GM21367 (cell line): ENCODE data around the gene RFWD3.

Experiments
- ATAC-seq: cut with Tn5 transposase; IDR thresholded peaks from one replicate; pipeline ENCODE4 v1.9.1; 2021; ENCODE audit not compliant: unreplicated experiment

Gene RFWD3

GRCh38 chr16:74623839-74624235, 42.8 kb downstream of the RFWD3 start:
- no peak for ATAC-seq

GRCh38 chr16:74623214-74623838, 43.4 kb downstream of the RFWD3 start:
- no peak for ATAC-seq

DNA sequence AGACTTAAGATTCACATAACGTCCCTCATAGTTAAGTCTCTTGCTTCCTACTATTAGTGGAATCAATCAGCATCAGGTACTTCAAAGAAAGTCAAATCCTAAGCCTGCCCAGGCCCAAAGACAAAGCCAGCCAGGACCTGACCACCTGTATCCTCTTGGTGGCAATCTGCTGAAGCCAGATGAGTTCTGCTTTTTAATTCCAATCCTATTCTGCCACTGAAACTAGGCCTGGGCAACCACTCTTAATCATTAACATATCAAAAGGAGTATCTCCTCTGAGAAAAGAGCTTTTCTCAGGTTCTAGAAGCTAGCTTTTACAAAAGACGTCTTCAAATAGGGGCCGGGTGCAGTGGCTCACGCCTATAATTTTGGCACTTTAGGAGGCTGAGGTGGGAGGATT, 44.7 kb downstream of the RFWD3 start:
- ATAC-seq = no peak

- ATAC-seq = no peak
These were observed 49.4 kb downstream of the RFWD3 start for GRCh38 chr16:74617206-74617788.

DNA sequence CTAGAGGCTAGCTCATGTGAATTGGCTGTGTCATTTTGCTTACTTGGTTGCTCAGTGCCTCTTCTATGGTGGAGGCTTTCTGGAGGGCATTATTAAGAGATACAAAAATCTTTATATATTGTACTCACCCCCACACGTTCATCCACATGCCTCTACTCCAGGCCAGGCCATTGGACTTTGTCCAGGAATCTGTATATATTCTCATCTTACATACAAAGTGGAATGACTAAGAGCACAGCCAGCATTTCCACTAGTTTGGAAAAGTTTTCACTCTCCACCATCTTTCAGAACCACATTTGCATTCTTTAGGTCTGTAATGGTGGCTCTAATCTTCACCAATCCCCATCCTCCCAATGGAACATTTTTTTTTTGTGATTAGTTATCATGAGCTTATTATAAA, 55.0 kb downstream of the RFWD3 start:
- no peak for ATAC-seq

DNA sequence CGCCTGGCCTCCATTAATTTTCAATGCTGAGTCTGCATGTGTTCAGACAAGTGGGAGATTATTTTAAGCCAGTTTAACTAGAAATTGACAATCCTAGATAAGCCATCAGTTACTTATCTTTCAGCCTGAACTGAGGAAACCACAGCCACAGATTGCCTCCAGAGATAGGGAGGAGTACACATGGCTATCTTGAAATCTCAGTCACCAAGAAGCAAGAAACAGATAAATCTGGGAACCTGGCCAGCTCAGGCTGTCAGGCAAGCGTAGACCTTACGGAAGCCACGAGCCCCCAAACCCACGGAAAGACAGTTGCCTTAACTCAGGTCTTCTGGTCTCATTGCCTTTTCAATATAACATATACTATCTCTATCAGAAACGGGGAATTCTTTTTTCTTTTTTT, 57.7 kb downstream of the RFWD3 start:
- ATAC-seq = no peak

DNA sequence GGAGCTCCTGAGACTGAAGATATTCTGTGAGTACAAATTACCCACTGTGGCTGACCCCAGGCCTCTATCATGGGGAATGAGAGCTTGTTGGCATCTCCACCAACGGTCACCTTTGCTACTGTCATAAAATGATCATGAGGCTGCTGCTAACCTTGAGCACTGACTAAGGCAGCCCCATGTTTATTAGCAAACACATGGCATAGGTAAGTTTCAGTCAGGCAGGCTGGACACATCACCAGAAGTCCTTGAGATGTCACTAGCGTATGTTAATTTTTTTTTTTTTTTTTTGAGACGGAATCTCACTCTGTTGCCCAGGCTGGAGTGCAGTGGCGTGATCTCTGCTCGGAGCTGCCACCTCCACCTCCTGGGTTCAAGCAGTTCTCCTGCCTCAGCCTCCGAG, 58.3 kb downstream of the RFWD3 start:
- ATAC-seq = no peak

DNA sequence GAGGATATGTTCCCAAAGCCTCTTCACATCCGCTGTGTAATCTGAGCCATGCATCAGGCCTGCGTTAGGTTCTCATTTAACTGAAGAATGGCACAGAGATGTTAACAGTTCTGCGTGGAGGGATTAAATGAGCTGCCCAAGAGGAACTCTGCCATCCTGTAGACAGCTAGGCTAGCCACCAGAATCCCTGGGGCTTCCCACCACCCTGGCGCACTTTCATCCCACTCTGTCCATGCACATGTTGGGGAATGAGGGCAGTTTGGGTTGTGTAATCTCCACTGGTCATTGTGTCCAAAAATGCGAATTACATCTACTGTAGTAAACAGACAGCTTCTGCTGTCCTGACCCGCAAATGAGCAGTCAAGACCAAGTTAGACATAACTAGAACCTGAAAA, 58.7 kb downstream of the RFWD3 start:
- no peak for ATAC-seq

GRCh38 chr16:74607310-74607961, 59.2 kb downstream of the RFWD3 start:
- ATAC-seq = peak; percentile 16

- peak; percentile 93 for ATAC-seq
These were observed 60.0 kb downstream of the RFWD3 start, which contains the start of gene GLG1 for GRCh38 chr16:74606521-74607309. Gene GLG1 (minus strand): TSS chr16:74607114. CDS start chr16:74607094, 20 bp downstream.

DNA sequence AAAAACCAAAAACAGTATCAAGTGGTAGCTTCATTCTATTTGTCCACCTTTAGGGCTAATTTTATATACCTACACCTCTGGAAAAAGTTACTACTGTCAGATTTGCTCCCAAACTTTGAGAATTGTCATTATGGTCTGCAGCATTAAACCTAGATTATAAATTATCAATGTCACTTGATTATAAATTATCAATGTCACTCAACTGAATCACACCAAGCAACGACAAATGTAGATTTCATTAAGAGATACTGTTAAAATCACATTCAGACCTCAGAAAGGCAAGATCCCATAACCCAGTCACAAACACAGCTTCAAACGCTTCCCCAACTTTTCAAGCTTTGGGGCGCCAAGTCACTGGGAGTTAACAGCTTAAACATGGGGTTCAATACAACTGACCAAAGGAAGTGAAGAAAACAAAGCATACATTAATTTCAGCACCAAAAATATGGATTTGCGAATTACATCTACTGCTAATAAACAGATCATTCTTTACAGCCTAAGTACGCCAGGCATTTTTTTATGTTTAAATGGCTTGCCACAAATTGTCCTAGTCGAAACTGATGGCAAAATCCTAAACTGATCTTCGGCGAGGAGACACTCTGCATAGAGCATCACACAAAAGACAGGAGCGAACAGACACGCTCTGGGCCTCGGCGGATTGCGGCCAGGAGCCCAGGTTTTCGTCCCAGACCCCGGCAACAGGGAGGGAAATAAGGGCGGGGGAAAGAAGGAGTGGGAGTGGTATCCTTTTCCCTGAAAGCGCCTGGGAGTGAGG, 60.7 kb downstream of the RFWD3 start:
- no peak for ATAC-seq

- ATAC-seq = no peak
These were observed 61.3 kb downstream of the RFWD3 start for GRCh38 chr16:74605332-74605731.

GRCh38 chr16:74603848-74604247, 62.8 kb downstream of the RFWD3 start:
- no peak for ATAC-seq

- ATAC-seq = peak; percentile 70
These were observed 65.4 kb downstream of the RFWD3 start for GRCh38 chr16:74601126-74601871.

- no peak for ATAC-seq
These were observed 70.1 kb downstream of the RFWD3 start for GRCh38 chr16:74596586-74596985.

GRCh38 chr16:74592847-74593246, 73.8 kb downstream of the RFWD3 start:
- no peak for ATAC-seq

DNA sequence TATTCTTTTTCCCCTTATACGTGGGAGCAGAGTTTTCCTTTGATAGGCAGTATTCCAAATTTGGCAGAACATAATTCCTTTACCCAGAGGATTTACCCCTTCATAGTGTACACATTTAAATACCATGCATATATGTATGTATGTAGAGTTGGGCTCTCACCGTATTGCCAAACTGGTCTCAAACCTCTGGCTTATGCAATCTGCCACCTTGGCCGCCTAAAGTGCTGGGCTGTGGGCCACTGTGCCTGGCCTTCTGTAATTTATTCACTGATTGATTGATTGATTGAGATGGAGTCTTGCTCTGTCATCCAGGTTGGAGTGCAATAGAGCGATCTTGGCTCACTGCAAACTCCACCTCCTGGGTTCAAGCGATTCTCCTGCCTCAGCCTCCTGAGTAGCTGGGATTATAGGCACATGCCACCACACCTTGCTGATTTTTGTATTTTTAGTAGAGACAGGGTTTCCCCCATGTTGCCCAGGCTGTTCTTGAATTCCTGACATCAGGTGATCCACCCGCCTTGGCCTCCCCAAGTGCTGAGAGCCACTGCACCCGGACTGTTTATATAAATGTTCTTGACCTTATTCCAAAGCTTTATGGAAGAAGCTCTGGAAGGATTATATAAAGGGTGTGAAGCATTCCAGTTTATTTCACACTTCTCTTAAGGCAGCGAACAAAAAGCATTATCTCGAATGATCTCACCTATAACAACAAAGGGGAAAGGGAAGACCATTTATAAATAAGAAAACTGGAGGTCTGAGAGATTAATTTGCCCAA, 74.6 kb downstream of the RFWD3 start:
- no peak for ATAC-seq

DNA sequence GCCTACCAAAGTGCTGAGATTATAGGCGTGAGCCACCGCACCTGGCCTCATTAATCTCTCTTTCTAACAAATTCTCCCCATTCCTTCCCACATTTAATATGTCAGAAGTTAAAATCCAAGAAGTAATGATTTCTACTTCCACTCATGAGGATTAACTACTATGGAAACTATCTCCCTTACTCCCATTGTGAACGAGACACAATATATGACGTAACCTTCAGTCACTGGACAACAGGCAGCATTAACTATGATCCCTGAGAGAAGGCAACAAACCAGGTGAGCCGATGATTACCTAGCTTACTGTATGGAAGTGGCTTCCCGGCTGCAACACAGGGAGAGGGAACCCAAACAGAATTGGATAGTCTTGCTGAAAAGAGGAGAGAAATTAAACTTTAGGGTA, 79.7 kb downstream of the RFWD3 start:
- ATAC-seq = no peak

DNA sequence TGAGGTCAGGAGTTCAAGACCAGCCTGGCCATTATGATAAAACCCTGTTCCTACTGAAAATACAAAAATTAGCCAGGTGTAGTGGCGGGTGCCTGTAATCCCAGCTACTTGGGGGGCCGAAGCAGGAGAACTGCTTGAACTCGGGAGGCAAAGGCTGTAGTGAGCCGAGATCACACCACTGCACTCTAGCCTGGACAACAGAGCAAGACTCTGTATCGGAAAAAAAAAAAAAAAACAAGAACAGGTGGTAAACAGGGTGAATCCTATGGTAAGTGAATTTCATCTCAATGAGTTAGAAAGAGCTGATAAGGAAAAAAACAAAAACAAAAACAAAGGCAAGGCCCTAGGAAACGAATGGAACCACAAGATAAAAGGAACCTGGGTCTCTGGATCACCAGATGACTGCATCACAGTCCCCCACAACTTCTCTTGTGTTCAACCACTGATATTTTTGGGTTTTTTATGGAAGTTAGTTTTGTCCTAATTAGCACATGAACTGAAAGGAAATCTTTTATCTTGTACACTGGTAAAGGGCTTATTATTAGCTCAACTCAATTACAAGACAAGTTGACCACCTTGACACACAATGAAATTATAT, 80.7 kb downstream of the RFWD3 start:
- no peak for ATAC-seq
